Left renal cortex interstitium (tissue), 4 donors: ENCODE measurements around the gene SHISAL1. TPM values are rescaled to one million over a fixed set of nuclear protein-coding genes. Genes with fewer than 3 reads are reported as not detected.

Experiments used
- DNase-seq, 4 donors: peaks; one replicate each; pipeline ENCODE4 v3.0.0-alpha.2; 2013; ENCODE audit warnings: low read depth in 4 of 4, low spot score in 2 of 4, missing footprints in 1 of 4
- polyA plus RNA-seq, 4 donors: library from polyadenylated mRNA; unstranded; fragments of 120-200 nt; gene quantifications; one replicate each; pipeline ENCODE4 v1.2.1, GENCODE V29; 2013; ENCODE audit not compliant: insufficient read length in 4 of 4

SHISAL1 gene
- polyA plus RNA-seq = 1 to 10 TPM; 1.9 to 2.7 (median 2.4) TPM

DNA sequence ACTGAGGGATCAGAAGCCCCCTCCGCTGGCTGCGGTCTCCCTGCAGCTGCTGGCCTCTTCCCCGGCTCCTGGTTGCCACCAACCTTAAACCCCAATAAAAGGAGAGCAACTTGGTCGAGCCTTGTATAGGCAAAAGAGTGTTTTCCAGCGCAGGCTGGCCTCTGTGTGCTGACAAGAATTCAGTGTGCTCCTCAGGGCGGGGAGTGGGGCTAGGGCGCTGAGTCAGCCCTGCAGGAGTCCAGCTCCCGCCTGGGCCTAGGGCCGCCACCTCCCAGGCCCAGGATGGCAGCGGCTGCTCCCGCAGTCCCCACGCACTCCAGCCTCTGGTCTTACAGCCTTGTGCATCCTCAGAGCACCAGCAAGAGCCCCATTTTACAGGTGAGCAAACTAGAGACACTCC, at the start of gene SHISAL1:
SHISAL1 (minus strand) TSS at position 186 of the 400 bp plus-strand sequence. CDS start 12,006 bp downstream, outside the sequence.
- no peak for DNase-seq

DNA sequence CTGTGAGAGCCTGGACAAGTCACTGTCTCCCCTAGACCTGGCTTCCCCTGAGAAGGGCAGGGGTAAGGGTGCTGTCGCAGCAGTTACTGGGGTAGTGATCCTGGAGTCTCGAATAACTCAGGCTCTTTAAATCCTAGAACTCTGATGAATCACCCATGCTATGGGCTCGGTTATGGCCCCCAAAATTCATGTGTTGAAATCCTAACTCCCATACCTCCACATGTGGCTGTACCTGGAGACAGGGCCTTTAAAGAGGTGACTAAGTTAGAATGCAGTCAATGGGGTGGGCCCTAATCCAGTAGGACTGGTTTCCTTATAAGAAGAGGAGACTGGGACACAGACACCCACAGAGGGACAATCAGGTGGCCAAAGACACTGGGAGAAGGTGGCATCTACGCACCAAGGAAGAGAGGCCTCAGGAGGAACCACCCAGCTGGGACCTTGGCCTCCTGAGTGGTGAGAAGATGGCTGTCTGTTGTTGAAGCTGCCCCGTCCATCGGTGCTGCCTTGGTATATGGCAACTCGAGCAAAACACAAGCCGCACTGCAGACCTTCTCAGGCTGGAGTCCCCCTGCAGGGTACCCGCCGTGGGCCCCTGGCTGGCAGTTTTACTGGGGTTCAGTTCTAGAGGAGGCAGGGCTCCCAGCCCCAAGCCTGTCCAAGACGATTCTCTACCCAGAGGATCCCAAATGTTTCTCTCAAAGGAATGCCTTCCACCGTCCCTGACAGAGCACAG, 48.8 kb upstream of the SHISAL1 start:
- no peak for DNase-seq

DNA sequence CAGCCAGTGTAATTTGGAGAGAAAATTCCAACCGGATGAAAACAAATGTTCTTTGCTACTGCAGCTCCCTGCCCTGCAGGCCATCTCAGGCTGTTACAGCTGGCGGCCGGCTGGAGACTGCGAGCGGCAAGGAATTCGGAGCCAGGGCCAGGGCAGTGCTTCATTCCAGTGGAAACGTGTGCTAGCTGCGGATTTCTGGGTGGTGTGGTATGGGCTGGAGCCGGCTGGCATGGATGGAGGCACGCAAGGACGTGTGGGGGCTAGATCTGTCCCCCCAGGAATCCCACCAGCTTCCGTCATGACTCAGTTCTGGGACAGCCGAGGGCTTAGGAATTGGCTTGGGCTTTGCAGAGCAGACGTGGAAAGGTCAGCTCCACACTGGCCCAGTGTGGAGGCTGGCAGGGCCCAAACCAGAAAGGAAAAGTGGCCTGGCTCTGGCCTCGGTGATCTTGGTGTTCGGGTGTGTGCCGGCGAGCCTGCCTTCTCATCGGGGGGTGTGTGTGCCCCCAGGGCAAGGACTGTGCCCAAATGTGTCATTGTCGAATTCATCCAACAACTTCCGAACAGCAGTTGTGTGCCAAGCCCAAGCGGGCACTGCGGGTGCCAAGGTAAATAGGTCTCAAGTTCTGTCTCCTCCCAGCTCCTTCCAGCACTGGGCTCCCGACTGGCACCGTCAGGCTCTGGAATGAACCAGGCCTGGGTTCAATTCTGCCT, 48.1 kb upstream of the SHISAL1 start:
- DNase-seq = no peak

DNA sequence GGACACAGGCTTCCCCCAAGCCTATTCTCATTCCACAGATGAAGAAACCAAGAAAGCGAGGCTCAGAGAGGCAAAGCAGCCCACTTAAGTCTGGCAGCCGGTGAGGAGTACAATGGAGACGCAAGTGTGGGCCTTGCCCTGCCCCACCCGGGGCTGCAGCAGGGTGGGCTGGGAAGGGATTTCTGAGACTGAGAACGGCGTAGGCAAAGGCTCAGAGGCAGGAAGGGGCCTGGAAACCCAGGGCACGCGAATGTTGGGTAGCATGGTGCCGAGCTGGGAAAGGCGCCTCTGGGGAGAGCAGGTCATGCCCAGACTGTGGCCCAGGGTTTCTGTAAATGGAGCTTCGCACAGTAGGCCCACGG, 47.5 kb upstream of the SHISAL1 start:
- DNase-seq = no peak

DNA sequence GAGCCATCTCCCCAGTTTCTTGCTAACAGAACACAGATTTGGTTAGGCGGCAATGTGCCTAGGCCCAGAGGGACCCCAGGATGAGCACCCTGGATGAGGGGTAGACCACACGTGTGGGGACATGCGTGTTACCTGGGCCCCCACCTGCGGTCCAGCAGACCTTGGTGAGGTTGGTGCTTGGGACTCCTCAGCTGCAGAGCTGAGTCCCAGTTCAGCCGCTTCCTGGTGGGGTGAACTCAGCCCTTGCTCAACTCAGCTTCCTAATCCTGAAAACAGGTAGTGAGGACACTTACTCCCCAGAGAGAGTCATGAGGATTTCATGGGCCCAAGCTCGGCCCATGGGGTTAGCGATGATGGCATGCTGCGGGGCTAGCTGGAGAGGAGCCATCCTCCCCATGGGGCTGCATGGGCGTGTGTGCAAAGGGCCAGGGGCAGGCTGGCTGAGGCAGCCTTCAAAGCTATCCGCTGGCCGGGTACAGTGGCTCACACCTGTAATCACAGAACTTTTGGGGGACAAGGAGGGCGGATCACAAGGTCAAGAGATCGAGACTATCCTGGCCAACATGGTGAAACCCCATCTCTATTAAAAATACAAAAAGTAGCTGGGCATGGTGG, 46.9 kb upstream of the SHISAL1 start:
- DNase-seq = no peak

DNA sequence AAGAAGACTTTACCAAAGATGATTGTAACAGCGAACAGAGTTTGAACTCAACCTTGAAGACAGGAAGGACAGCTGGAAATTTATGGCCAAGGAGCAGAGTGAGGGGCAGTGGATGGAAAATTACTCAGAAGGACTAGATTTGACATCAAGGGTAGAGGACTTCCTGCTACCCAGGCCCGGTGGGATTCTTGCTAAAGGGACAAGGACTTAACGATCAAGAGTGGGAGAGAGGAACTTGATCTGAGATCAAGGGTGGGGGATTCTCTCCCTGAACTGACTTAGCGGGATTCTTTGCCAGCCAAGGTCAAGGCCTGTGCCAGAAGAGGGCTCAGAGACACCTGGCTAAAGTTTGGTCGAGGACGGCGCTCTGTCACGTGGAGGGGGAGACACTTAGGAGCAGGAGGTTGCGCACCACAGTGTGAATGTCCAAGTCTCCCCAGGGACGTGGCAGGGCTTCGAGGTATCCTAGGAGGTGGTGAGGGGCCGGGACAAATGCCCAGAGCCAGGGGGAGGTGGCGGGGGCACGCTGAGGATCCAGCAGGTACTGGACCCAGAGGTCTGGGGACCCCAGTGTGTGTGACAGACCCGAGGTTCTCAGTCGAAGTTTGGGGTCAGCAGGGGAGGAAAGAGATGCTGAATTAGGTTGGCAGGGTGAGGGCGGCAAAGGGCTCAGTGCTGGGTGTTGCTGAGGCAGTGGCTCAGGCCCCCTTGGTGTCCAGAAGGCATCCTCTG, 46.1 kb upstream of the SHISAL1 start:
- DNase-seq = no peak

DNA sequence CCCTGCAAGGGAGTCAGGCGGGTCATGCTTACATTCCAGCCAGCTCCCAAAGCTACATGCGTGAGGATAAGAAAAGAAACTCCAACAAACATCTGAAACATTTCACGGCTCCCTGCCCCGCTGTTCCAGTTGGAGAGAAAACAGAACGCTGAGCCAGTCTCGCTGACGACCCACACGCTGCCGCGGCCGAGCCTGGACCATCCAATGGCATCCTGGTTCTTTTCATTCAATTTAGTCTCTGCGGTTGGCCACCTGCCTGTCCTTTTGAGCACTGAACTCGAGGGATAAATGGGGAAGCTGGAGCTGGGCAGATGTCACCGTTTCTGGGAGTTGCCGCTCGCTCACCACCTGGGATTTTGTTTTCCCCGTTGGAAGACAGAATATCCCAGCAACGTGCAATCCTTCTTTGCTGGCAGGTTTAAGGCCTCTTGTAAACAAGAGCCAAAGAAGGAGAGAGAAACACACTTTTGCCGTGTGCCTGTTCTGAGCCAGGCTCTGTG, 45.3 kb upstream of the SHISAL1 start:
- peak in 1 of 4 donors; percentile 65 for DNase-seq

DNA sequence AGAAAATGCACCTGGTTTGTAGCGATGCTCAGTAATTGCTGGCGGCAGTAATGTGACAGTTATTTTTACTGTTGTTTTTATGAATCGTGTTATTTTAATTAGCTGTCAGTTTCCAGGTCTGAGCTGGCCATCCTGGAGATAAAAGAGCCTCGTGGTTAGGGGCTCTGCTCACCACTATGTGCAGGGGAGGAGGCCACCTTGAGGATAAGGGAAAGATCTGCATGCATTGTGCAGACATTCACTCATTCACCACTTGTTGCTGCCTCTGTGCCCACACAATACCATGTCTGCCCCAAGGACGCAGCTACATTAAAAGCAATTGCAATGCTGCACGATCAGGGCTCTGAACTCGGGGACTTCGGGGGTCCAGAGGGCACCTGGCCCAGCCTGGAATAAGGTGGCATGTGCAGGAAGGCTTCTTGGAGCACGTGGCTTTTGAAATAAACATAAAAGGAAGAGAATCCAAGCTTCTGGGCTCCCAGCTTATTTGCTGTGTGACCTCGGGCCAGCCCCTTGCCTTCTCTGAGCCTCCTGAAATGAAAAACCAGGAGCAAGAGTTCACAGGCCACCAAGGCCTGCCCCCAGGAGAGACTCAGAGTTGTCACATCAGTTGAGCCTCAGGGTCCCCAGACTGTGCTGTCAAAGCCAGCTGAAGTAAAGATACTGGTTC, 44.7 kb upstream of the SHISAL1 start:
- DNase-seq = no peak

DNA sequence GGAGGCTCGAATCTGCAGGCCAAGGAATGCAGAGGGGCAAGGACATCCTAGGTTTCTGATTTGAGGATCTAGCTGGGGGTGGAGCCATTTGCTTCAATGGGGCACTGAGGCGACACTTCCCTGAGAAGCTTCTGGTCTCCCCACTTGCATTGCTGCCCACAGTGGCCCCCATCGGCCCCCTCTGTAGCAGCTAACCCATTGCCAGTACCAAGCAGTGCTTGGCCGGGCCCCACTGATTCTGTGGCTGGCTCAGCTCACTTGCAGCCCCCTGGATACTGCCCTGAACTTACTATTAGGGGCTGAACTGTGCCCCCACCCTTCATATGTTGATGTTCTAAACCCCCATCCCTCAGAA, 42.9 kb upstream of the SHISAL1 start:
- no peak for DNase-seq

DNA sequence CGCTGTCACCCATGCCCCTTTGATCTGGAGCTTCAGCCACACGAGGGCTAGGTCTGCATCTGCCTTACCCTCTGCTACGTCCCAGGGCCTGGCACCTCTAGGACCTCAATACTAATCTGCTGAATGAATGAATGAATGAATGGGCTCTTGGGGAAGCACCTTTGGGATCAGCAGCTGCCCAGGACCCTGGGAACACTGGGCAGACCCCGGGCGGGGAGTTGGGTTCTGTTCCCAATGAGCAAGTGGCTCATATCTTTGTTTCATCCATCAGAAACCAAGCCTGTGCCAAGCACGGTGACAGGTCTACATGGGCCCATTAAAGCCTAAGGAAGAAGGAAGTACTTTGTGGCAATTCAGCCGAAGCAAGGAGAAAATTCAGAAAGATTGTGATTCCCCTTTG, 41.5 kb upstream of the SHISAL1 start:
- DNase-seq = no peak

DNA sequence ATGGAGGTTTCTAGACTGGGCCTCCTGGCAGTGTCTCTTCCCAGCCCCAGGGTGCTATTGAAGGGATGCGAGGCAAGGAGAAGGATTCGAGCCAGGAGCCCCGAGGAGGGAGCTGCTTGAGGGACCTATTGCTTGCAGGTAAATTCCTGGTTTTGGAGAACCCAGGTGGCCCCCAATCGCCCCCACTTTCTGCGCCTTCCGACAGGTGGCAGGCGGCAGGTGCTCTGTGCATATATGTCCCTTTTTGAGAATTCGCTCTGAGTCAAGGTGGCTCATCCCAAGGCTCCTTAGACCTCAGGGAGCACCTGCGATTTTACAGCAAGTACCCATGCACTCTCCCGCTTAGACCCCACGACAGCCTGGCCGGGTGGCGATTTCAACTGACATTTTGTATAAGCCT, 40.3 kb upstream of the SHISAL1 start:
- no peak for DNase-seq

DNA sequence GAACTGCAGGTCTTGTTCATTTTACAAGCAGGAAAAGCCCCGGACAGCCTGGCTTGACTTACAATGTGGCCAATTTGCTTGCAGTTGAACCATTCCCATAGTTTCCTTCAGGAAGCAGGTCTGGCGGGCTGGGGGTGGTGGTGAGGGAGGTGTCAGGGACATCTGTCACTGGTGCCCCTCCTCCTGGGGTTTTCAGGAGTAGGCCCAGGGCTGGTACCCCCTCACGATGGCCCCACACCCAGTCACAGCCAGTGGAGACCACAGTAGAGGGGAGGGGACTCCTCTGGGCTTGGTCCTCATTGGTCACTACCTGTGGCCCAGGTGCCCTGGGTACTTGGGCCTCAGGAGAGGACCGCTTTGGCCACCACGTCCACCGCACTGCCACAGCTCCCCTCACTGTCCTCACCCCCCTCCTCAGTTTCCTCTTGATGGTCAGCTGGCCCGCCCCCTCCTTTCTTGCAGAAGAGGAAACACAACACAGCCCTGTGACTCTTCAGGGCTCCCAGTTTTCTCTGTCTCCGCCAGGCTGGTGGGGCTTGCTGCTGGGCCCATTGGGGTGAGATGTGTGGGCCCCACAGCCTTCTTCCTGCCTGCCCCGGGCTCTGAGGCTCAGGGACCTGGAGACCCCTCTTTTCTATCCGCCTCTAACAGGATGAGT, 39.8 kb upstream of the SHISAL1 start:
- DNase-seq = no peak

DNA sequence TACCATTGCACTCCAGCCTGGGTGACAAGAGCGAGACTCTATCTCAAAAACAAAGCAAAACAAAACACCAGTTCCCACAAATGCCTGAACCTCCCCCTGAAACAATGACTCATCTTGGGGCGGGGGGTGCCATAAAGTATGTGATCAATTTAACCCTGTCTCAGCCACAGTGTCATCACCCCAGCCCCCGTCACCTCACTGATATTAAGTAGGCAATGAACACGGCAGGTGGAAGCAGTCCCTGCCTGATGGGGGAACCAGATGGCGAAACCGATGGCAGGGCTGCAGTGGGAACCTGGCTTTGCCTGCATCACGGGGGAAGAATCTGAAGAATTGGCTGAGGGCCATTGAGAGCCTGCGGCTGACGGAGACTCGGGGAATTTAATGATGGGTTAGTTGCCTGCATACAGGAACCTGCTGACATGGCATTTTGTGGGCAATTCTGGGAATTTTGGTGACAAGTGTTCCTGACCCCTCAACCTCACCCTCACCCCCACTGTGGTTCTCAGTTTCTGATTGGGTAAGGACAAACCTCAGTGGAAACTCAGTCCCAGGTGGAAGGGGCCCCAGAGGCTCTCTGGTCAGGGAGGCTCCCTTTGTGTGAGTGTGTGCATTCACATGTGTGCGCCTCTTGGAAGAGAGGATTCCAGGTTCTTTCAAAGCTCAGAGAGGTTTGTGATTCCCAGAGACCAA, 39.1 kb upstream of the SHISAL1 start:
- no peak for DNase-seq

DNA sequence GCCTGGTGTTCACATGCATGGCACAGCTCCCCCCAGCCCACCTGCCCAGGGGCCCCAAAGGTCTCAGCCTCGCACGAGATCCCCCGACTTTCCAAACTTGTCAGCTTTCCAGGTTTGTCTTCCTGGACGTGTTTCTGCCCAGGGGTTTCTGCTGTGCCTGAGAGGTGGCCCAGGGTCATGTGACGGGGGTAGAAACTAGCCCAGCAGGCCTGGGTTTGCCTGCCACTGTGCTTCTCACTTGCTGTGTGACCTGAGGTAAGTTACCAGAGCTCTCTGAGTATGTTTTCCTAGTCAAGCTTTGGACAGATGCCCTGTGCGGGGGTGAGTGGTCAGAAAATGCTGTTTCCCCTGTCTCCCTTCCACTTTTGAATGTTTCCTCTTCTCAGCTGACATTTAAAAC, 38.3 kb upstream of the SHISAL1 start:
- DNase-seq = no peak

DNA sequence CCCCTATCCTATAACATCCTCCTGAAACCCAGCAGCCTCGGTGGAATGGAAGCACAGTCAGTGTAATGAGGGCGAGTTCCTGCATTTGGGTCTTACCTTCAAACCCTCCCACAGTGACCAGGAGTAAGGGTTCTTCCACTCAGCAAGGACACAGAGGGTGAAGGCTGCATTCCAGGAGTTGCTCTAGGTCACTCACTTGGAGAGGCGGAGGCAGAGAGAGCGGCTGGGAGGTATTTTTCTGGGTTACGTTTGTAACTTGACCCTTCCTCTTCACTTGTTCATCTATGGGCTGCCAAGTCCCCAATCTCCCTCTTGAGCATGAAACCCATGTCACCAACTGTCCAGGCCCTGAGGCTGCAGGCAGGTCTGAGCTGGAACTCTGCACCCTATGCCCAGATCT, 36.8 kb upstream of the SHISAL1 start:
- DNase-seq = no peak

DNA sequence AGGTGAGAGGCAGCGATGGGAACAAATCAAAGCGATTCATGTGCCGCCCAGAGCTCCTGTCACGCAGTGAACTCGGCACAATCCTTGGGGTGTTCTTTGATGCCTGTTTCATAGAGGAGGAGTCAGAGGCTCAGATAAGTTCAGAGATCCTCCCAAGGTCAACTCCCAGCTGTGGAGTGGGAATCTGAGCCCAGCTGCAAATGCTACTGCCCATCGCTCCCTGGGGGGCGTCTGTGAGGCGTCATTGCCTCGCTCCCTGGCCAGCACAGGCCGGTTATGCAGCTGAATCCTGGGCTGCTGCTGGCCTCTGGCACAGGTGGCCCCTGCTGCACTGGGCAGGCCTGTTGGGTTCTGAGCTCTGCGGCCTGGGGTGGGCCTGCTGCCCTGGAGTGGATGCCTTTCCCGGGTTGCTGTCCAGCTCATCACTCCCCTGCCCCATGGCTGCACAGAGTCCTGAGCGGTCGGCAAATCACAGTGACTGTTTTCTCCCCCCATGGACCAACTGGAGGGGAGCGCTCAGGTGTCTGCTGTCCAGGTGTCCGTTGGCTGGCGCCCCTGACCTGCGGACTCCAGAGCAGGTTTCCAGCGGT, 36.3 kb upstream of the SHISAL1 start:
- no peak for DNase-seq

DNA sequence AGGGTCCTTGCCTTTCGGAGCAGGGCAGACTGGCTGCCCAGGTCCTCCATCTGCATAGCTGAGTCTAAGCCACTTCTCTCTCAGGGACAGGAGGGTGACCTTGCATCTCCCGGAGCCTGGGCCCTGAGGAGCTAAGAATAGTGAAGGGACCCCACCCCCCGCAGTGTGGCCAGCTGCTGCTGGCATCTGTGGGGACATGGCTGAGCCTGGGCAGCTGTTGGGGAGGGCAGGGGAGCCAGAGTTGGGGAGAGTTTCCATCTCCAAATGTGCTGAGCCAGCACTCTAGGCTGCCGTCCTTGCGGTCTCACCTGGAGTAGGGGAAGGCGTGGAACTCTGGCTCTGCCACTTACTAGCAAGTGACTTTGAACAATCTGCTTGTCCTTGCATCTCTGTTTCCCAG, 34.8 kb upstream of the SHISAL1 start:
- DNase-seq = no peak

DNA sequence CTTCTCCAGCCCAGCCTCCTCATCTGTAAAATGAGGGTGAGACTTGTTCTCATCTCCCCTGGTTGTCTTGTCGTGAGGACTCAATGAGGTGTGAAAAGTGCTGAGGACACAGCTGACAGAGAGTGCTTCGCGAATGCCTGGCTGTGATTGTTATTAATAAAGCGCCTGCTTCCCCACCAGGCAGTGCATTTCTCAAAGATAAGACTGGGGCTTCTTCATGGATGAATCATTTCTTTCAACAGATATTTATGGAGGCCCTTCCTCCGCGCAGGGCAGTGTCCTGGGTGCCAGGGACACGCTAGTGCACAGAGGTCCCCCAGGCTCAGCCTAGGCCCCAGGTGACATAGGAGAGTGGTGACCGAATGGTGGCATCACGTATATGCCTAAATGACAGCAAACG, 34.3 kb upstream of the SHISAL1 start:
- no peak for DNase-seq

DNA sequence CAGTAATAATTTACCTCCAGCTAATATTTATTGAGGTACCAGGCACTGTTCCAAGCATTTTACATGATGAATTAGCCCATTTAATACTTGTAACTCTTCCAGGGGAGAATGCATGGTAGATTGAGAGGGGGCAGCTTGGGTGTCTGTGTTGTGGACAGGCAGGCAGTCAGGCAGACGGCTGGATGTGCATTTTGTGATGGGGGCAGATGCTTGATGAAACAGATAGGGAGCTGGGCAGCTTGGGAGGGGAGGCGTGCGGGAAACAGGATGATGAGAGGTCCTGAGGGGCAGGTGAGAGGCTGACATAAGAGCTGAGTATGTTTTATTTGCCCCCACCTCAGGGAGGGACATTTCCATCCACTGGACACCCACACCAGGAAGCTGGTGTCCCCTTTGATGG, 33.1 kb upstream of the SHISAL1 start:
- DNase-seq = no peak
